Measurements from ENCODE around the gene LEP. TPM values are rescaled to one million over a fixed set of nuclear protein-coding genes. Genes with fewer than 3 reads are reported as not detected.

LEP gene
- total and polyA plus RNA-seq, 9 of the 15 experiments (the other 6 are each of a cell fraction or from before 2014, with no cell fraction given) = not detected

- TF ChIP-seq MGA (IDR thresholded peaks at IDR 0.05) = peak; percentile 76; the same call in 1 of the 2 replicates
- peak; percentile 91 for TF ChIP-seq MYC (IDR thresholded peaks at IDR 0.05; ENCODE audit: low read depth, low read length)
- TF ChIP-seq MYC (CRISPR knock-in tag; IDR thresholded peaks at IDR 0.05; ENCODE audit: borderline replicate concordance, low read depth) = peak; percentile 74
- TF ChIP-seq HMGN3 (IDR thresholded peaks at IDR 0.05; ENCODE audit: borderline replicate concordance, extremely low read depth, insufficient read length, low read depth, low read length) = no peak
- TF ChIP-seq MECOM (CRISPR knock-in tag; IDR thresholded peaks at IDR 0.05) = peak; percentile 76
- peak; percentile 39; the same call in 1 of the 2 replicates for TF ChIP-seq NFIC (IDR thresholded peaks at IDR 0.05)
- peak; percentile 49; the same call in 1 of the 2 replicates for TF ChIP-seq FOXM1 (IDR thresholded peaks at IDR 0.05; ENCODE audit: low read depth)
- TF ChIP-seq FOXM1 (CRISPR knock-in tag; IDR thresholded peaks at IDR 0.05; ENCODE audit: low read depth) = no peak
- no peak for TF ChIP-seq ARID2 (IDR thresholded peaks at IDR 0.05)
- TF ChIP-seq ZNF512 (tag; IDR thresholded peaks at IDR 0.05) = no peak
- 0 out of 2 replicates have a peak, but pooled peaks have one; percentile 19 for TF ChIP-seq KLF10 (CRISPR knock-in tag; IDR thresholded peaks at IDR 0.05)
- TF ChIP-seq TAL1 (IDR thresholded peaks at IDR 0.05) = 0 out of 2 replicates have a peak, but pooled peaks have one; percentile 7
- no peak for TF ChIP-seq TCF3 (CRISPR knock-in tag; IDR thresholded peaks at IDR 0.05)
- TF ChIP-seq ZNF165 (CRISPR knock-in tag; IDR thresholded peaks at IDR 0.05; ENCODE audit: borderline replicate concordance) = 0 out of 2 replicates have a peak, but pooled peaks have one; percentile 6
- TF ChIP-seq ZNF778 (CRISPR knock-in tag; IDR thresholded peaks at IDR 0.05) = no peak
Measured at GRCh38 chr7:128266883-128267594, 26.0 kb downstream of the LEP start (continued).
